K562 (cell line): ENCODE measurements around the gene ILKAP. TPM values are rescaled to one million over a fixed set of nuclear protein-coding genes. Genes with fewer than 3 reads are reported as not detected.

Source experiments
- CXXC5 ChIP-seq: fragments of 250-450 bp; sonication (Bioruptor Pico); IDR thresholded peaks from 2 replicates; pipeline ENCODE4 v1.8.0; 2022; ENCODE audit warnings: inconsistent platforms, mild to moderate bottlenecking, moderate library complexity
- HMG20B ChIP-seq: fragments of 250-450 bp; sonication (Bioruptor Pico); IDR thresholded peaks from 2 replicates; pipeline ENCODE4 v1.5.0; 2021; ENCODE audit warnings: mild to moderate bottlenecking
- PHTF2 ChIP-seq: fragments of 250-450 bp; sonication (Bioruptor Pico); IDR thresholded peaks from 2 replicates; pipeline ENCODE4 v1.5.0; 2021; ENCODE audit warnings: mild to moderate bottlenecking
- TCF7 ChIP-seq: sonication (generic); IDR thresholded peaks from 2 replicates; pipeline ENCODE4 v1.6.1; 2016; ENCODE audit warnings: antibody characterized with exemption, borderline replicate concordance
- ZNF3 ChIP-seq: fragments of 250-450 bp; sonication (Bioruptor Pico); IDR thresholded peaks from 2 replicates; pipeline ENCODE4 v1.5.0; 2021; ENCODE audit warnings: mild to moderate bottlenecking, moderate library complexity
- polyA plus RNA-seq, 8 experiments: library from polyadenylated mRNA; depleted of rRNA in 4 of 8; stranded (reverse) in 5 of 8; unstranded in 3 of 8; fragments of >200 nt; fragmentation: Nextera tagmentation in 2 of 8; fragmentation: Illumina TruSeq in 1 of 8; extraction: Ambion mirVana in 2 of 8; extraction: Trizol in 1 of 8; gene quantifications; 2 replicates each; pipeline versions ENCODE4 v1.2.1 to v1.2.3, GENCODE V29; 2011 to 2014; ENCODE audit warnings: inconsistent platforms in 1 of 8, missing spikeins in 1 of 8
- total RNA-seq, 7 experiments: library from RNA; depleted of rRNA in 6 of 7; stranded (reverse); fragments of >200 nt in 6 of 7; fragmentation: Illumina TruSeq in 2 of 7; extraction: Trizol in 2 of 7; gene quantifications; 2 replicates each; pipeline versions ENCODE4 v1.2.1 to v1.2.3, GENCODE V29; 2011 to 2021; ENCODE audit warnings: low replicate concordance in 1 of 7
- TF ChIP-seq, protein P1 (sequence below), 2 experiments: fragments of 450-650 bp in 1 of 2; sonication (generic) in 1 of 2; formaldehyde crosslinking in 1 of 2; IDR thresholded peaks; 2 replicates each; pipeline versions ENCODE4 v1.7.1 to v1.9.0; 2016 to 2022; ENCODE audit warnings: inconsistent platforms in 1 of 2, mild to moderate bottlenecking in 1 of 2, missing genetic modification reagents in 1 of 2
- TF ChIP-seq, protein P2 (sequence below): fragments of 450-650 bp; formaldehyde crosslinking; IDR thresholded peaks from 2 replicates; pipeline ENCODE4 v1.4.0; 2022; ENCODE audit warnings: missing genetic modification characterization
- TF ChIP-seq, protein P3 (sequence below), 2 experiments: IDR thresholded peaks in 1 of 2; conservative IDR thresholded peaks in 1 of 2; 2 replicates each; pipeline ENCODE4 v1.6.1; 2016; ENCODE audit warnings: low read depth in 2 of 2, mild to moderate bottlenecking in 1 of 2, missing compliant biosample characterization in 1 of 2, missing genetic modification characterization in 1 of 2, moderate library complexity in 1 of 2
- TF ChIP-seq, protein P4 (sequence below): fragments of 250-450 bp; sonication (Bioruptor Pico); IDR thresholded peaks from 2 replicates; pipeline ENCODE4 v1.5.0; 2020; ENCODE audit warnings: mild to moderate bottlenecking, borderline replicate concordance

The ILKAP gene
- total and polyA plus RNA-seq, 9 of the 15 experiments (the other 6 are each of a cell fraction or from before 2014, with no cell fraction given): 3.1 to 43.9 (median 20.7) TPM

DNA sequence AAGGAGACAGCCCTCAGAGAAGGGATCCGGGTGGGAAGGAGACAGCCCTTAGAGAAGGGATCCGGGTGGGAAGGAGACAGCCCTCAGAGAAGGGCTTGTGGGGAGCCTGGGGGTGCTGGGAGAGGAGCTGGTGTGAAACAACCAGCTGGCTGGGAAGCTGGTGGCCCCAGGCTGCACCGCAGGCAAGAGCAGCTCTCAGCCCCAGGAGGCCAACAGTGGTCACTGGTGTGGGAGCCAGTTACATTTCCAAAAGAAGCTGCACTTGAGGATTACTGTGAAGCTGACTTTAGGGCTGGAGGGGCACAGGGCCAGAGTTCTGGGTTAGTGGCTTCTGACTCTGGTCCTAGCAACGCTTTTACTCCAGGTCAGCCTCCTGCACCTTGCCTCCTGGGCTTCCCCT lies 33.1 kb upstream of the ILKAP start (continued):
- TF ChIP-seq, protein P1, sequence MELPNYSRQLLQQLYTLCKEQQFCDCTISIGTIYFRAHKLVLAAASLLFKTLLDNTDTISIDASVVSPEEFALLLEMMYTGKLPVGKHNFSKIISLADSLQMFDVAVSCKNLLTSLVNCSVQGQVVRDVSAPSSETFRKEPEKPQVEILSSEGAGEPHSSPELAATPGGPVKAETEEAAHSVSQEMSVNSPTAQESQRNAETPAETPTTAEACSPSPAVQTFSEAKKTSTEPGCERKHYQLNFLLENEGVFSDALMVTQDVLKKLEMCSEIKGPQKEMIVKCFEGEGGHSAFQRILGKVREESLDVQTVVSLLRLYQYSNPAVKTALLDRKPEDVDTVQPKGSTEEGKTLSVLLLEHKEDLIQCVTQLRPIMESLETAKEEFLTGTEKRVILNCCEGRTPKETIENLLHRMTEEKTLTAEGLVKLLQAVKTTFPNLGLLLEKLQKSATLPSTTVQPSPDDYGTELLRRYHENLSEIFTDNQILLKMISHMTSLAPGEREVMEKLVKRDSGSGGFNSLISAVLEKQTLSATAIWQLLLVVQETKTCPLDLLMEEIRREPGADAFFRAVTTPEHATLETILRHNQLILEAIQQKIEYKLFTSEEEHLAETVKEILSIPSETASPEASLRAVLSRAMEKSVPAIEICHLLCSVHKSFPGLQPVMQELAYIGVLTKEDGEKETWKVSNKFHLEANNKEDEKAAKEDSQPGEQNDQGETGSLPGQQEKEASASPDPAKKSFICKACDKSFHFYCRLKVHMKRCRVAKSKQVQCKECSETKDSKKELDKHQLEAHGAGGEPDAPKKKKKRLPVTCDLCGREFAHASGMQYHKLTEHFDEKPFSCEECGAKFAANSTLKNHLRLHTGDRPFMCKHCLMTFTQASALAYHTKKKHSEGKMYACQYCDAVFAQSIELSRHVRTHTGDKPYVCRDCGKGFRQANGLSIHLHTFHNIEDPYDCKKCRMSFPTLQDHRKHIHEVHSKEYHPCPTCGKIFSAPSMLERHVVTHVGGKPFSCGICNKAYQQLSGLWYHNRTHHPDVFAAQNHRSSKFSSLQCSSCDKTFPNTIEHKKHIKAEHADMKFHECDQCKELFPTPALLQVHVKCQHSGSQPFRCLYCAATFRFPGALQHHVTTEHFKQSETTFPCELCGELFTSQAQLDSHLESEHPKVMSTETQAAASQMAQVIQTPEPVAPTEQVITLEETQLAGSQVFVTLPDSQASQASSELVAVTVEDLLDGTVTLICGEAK (IDR thresholded peaks at IDR 0.05): no peak
- TF ChIP-seq, protein P1 (CRISPR knock-in tag; IDR thresholded peaks at IDR 0.05): no peak
- TF ChIP-seq, protein P2, sequence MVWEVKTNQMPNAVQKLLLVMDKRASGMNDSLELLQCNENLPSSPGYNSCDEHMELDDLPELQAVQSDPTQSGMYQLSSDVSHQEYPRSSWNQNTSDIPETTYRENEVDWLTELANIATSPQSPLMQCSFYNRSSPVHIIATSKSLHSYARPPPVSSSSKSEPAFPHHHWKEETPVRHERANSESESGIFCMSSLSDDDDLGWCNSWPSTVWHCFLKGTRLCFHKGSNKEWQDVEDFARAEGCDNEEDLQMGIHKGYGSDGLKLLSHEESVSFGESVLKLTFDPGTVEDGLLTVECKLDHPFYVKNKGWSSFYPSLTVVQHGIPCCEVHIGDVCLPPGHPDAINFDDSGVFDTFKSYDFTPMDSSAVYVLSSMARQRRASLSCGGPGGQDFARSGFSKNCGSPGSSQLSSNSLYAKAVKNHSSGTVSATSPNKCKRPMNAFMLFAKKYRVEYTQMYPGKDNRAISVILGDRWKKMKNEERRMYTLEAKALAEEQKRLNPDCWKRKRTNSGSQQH: no peak
- TF ChIP-seq, protein P3, sequence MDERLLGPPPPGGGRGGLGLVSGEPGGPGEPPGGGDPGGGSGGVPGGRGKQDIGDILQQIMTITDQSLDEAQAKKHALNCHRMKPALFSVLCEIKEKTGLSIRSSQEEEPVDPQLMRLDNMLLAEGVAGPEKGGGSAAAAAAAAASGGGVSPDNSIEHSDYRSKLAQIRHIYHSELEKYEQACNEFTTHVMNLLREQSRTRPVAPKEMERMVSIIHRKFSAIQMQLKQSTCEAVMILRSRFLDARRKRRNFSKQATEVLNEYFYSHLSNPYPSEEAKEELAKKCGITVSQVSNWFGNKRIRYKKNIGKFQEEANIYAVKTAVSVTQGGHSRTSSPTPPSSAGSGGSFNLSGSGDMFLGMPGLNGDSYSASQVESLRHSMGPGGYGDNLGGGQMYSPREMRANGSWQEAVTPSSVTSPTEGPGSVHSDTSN (CRISPR knock-in tag; IDR thresholded peaks at IDR 0.05; ENCODE audit: low read depth): no peak
- TF ChIP-seq, protein P3 (tag; conservative IDR thresholded peaks at IDR 0.05; ENCODE audit: low read depth): no peak
- no peak for TF ChIP-seq PHTF2 (CRISPR knock-in tag)
- TF ChIP-seq ZNF3 (CRISPR knock-in tag): no peak
- TF ChIP-seq, protein P4, sequence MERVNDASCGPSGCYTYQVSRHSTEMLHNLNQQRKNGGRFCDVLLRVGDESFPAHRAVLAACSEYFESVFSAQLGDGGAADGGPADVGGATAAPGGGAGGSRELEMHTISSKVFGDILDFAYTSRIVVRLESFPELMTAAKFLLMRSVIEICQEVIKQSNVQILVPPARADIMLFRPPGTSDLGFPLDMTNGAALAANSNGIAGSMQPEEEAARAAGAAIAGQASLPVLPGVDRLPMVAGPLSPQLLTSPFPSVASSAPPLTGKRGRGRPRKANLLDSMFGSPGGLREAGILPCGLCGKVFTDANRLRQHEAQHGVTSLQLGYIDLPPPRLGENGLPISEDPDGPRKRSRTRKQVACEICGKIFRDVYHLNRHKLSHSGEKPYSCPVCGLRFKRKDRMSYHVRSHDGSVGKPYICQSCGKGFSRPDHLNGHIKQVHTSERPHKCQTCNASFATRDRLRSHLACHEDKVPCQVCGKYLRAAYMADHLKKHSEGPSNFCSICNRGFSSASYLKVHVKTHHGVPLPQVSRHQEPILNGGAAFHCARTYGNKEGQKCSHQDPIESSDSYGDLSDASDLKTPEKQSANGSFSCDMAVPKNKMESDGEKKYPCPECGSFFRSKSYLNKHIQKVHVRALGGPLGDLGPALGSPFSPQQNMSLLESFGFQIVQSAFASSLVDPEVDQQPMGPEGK (CRISPR knock-in tag): no peak
- TF ChIP-seq TCF7: no peak
- no peak for TF ChIP-seq HMG20B
- TF ChIP-seq CXXC5 (CRISPR knock-in tag): no peak
